Measurements from ENCODE around the gene DHX32.

DNA sequence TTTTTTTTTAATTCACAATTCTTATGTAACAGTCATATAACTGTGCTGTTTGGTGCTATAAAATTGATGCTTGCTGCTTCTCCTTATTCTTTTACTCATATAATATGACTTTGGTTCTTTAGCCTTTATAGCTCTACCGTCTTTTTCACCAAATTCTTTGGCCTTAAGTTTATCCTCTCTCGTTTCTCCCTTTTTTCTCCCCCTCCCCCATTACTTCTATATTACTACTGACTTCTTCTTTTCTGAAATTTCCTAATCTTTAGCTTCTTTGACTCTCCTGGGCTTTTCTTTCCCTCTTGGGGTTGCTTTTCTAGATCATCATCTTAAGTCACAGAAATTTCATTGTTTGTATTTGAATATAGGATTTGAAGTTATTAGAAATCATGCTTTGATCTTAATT, 54.0 kb downstream of the DHX32 start:
- TF ChIP-seq, protein P1, sequence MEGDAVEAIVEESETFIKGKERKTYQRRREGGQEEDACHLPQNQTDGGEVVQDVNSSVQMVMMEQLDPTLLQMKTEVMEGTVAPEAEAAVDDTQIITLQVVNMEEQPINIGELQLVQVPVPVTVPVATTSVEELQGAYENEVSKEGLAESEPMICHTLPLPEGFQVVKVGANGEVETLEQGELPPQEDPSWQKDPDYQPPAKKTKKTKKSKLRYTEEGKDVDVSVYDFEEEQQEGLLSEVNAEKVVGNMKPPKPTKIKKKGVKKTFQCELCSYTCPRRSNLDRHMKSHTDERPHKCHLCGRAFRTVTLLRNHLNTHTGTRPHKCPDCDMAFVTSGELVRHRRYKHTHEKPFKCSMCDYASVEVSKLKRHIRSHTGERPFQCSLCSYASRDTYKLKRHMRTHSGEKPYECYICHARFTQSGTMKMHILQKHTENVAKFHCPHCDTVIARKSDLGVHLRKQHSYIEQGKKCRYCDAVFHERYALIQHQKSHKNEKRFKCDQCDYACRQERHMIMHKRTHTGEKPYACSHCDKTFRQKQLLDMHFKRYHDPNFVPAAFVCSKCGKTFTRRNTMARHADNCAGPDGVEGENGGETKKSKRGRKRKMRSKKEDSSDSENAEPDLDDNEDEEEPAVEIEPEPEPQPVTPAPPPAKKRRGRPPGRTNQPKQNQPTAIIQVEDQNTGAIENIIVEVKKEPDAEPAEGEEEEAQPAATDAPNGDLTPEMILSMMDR (optimal IDR thresholded peaks at IDR 0.05 in 1 of 3, IDR thresholded peaks at IDR 0.05 in 1 of 3, conservative IDR thresholded peaks at IDR 0.05 in 1 of 3; ENCODE audit: extremely low read depth in 1 of 3, insufficient read depth in 2 of 3, low read length in 3 of 3) = no peak
- TF ChIP-seq EZH2 (IDR thresholded peaks at IDR 0.05; ENCODE audit: low read length) = no peak
